Measurements from ENCODE around the gene TMEM170B.
A peak's percentile ranks its signal among the peaks of the same experiment; 100 is the strongest.

The TMEM170B gene

GRCh38 chr6:11537229-11538051 lies at the start of gene TMEM170B:
TMEM170B (plus strand) TSS chr6:11537749; CDS start chr6:11538278, 529 bp downstream.
- DNase-seq (ENCODE audit: low read depth): peak; percentile 98

- DNase-seq (ENCODE audit: low read depth): no peak
These were observed 46.6 kb upstream of the TMEM170B start for GRCh38 chr6:11490996-11491395.

- no peak for DNase-seq (ENCODE audit: low read depth)
These were observed 45.7 kb upstream of the TMEM170B start for GRCh38 chr6:11491596-11492463.

- no peak for DNase-seq (ENCODE audit: low read depth)
These were observed 44.9 kb upstream of the TMEM170B start for GRCh38 chr6:11492464-11493290.

- DNase-seq (ENCODE audit: low read depth): no peak
These were observed 43.6 kb upstream of the TMEM170B start for GRCh38 chr6:11493974-11494373.

GRCh38 chr6:11494786-11495564 lies 42.6 kb upstream of the TMEM170B start:
- DNase-seq (ENCODE audit: low read depth): no peak

GRCh38 chr6:11495565-11496145 lies 41.9 kb upstream of the TMEM170B start:
- no peak for DNase-seq (ENCODE audit: low read depth)

- DNase-seq (ENCODE audit: low read depth): peak; percentile 22
These were observed 41.1 kb upstream of the TMEM170B start for GRCh38 chr6:11496152-11497060.

GRCh38 chr6:11497107-11497506 lies 40.4 kb upstream of the TMEM170B start:
- DNase-seq (ENCODE audit: low read depth): no peak

GRCh38 chr6:11497881-11498280 lies 39.7 kb upstream of the TMEM170B start:
- no peak for DNase-seq (ENCODE audit: low read depth)

GRCh38 chr6:11500008-11500407 lies 37.5 kb upstream of the TMEM170B start:
- DNase-seq (ENCODE audit: low read depth): no peak

GRCh38 chr6:11509471-11509870 lies 28.1 kb upstream of the TMEM170B start:
- no peak for DNase-seq (ENCODE audit: low read depth)

GRCh38 chr6:11514672-11515071 lies 22.9 kb upstream of the TMEM170B start:
- no peak for DNase-seq (ENCODE audit: low read depth)

- no peak for DNase-seq (ENCODE audit: low read depth)
These were observed 21.8 kb upstream of the TMEM170B start for GRCh38 chr6:11515763-11516162.

- no peak for DNase-seq (ENCODE audit: low read depth)
These were observed 14.5 kb upstream of the TMEM170B start for GRCh38 chr6:11522812-11523605.

- DNase-seq (ENCODE audit: low read depth): no peak
These were observed 11.9 kb upstream of the TMEM170B start for GRCh38 chr6:11525468-11526155.

- no peak for DNase-seq (ENCODE audit: low read depth)
These were observed 11.4 kb upstream of the TMEM170B start for GRCh38 chr6:11526156-11526505.

- DNase-seq (ENCODE audit: low read depth): no peak
These were observed 10.2 kb upstream of the TMEM170B start for GRCh38 chr6:11527274-11527870.
